OCI-M2 (cell line): ENCODE results near the gene PIM2.

Experiments used
- DNase-seq: peaks from one replicate; lab custom pipeline; 2025; ENCODE audit not compliant: unreplicated experiment; lab: John Stamatoyannopoulos, UW

Gene PIM2

GRCh38 chrX:48918643-48919340, at the start of gene PIM2:
Gene PIM2 (minus strand): TSS chrX:48919024. CDS start chrX:48918834, 190 bp downstream.
- peak; percentile 64 for DNase-seq

- DNase-seq = no peak
These were observed 49.6 kb upstream of the PIM2 start for GRCh38 chrX:48968377-48968776.

GRCh38 chrX:48966796-48967579, 48.2 kb upstream of the PIM2 start:
- no peak for DNase-seq

- no peak for DNase-seq
These were observed 47.1 kb upstream of the PIM2 start for GRCh38 chrX:48965959-48966358.

GRCh38 chrX:48961585-48962091, 42.8 kb upstream of the PIM2 start:
- peak; percentile 52 for DNase-seq

GRCh38 chrX:48960291-48960690, 41.5 kb upstream of the PIM2 start:
- DNase-seq = no peak

- DNase-seq = no peak
These were observed 39.8 kb upstream of the PIM2 start for GRCh38 chrX:48958635-48959094.

- DNase-seq = peak; percentile 73
These were observed 39.2 kb upstream of the PIM2 start for GRCh38 chrX:48957827-48958634.

- DNase-seq = no peak
These were observed 38.6 kb upstream of the PIM2 start, which contains the start of gene OTUD5 for GRCh38 chrX:48957477-48957826. Gene OTUD5 (minus strand): TSS chrX:48957607. CDS start chrX:48957570, 37 bp downstream.

GRCh38 chrX:48956728-48957414, 38.0 kb upstream of the PIM2 start:
- DNase-seq = no peak

- no peak for DNase-seq
These were observed 29.8 kb upstream of the PIM2 start for GRCh38 chrX:48948589-48948988.

- no peak for DNase-seq
These were observed 26.9 kb upstream of the PIM2 start for GRCh38 chrX:48945517-48946348.

- DNase-seq = no peak
These were observed 24.1 kb upstream of the PIM2 start for GRCh38 chrX:48942895-48943294.

GRCh38 chrX:48940404-48940955, 21.7 kb upstream of the PIM2 start:
- DNase-seq = no peak

GRCh38 chrX:48939524-48940228, 20.9 kb upstream of the PIM2 start:
- no peak for DNase-seq

GRCh38 chrX:48938721-48939425, 20.0 kb upstream of the PIM2 start:
- DNase-seq = no peak

- no peak for DNase-seq
These were observed 18.5 kb upstream of the PIM2 start for GRCh38 chrX:48937054-48937907.
